ENCODE measurements around the gene GRIA3.

- TF ChIP-seq CTCF (conservative IDR thresholded peaks at IDR 0.05; ENCODE audit: low read depth, low read length) (no peak), EZH2 (IDR thresholded peaks at IDR 0.05; ENCODE audit: borderline replicate concordance, low read depth, low read length, poor library complexity, severe bottlenecking) (no peak)
Measured at GRCh38 chrX:123210252-123210651, 26.2 kb downstream of the GRIA3 start.
